ENCODE measurements around the gene DDX23.

DDX23 gene

GRCh38 chr12:48794870-48795269 is 57.1 kb downstream of the DDX23 start:
- DNase-seq, result no peak

- DNase-seq, result no peak
Observed at GRCh38 chr12:48793696-48794095, 58.3 kb downstream of the DDX23 start.

- DNase-seq, result no peak
Observed at GRCh38 chr12:48789858-48790326, 62.1 kb downstream of the DDX23 start.

DNA sequence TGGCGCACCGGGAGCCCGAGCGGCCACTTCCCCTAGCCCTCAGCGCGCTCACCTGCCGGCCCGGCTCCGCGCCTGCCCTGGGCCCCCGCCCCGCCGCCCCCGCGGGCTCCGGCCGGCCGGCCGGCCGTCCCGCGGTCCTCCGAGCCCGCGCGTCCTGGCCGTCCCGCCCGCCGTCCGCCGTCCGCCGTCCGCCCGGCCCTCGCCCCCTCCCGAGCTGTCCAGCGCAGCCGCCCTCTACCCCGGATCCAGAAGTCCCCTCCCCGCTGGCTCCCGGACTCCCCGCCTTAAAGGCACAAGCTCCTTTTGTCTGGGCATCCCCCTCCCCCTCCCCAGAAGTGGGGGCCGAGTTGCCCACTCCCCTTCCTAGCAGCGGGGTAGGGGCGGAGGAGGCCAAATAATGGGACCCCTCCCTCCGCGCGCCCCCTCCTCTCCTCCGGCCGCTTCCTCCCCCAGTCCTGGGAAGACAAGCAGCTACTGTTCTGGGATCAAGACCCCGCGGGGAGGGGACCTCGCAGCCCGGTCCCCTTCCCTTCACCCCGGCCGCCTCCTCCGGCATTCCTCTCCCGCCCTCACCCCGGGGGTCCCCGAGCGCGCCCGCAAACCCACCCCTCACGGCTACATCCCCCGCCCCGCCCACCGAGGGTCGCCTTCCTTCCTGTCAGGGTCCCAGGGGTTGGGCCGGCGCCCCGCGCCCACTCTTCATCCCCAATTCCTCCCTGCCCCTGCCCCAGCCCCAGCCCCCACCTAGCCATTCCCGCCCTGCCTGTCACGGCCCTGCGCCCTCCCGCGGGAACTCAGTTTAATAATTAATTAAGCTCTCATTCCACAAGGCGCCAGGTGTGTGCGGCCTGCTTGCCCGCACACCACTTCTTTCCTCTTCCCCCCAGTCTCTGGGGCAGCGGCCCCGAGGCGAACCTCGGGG is 62.8 kb downstream of the DDX23 start, which contains the start of gene ADCY6:
TSS of gene ADCY6 (minus strand) at position 236 of the 922 bp plus-strand sequence. CDS start 5,655 bp downstream, outside the sequence.
- no peak for DNase-seq

DNA sequence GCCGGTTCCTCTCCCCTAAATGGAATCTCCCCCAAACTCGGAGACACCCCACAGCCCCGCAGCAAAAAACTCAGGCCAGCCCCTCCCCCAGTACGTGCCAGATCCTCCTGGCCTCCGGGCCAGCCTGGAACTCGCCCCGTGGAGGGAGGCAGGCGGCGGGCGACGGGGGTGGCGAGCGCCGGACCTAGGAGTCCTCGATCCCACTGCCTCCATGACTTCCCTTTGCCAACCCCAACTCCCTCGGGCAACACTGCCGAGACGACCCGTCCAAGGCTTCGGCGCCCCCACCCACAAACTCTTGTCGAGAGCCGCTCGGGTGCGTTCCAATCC is 63.5 kb downstream of the DDX23 start:
- no peak for DNase-seq

GRCh38 chr12:48787791-48788523 is 64.0 kb downstream of the DDX23 start:
- DNase-seq, result no peak

- no peak for DNase-seq
Observed at GRCh38 chr12:48786591-48787544, 65.1 kb downstream of the DDX23 start.

DNA sequence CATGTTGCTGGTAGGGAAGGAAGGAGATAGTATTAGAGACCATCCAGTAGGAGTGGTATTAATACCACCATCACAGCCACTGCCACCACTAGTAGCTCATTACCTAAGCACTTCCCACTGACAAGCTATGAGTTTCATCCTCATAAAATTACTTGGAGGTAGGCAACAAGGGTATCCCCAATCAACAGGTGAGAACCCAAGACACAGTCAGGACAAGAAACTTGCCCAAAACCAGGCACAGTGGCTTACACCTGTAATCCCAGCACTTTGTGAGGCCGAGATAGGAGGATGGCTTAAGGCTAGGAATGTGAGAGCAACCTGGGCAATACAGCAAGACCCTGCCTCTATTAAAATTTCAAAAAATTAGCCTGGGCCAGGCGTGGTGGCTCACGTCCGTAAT is 68.5 kb downstream of the DDX23 start:
- DNase-seq, result no peak

- no peak for DNase-seq
Observed at GRCh38 chr12:48782457-48783395, 69.2 kb downstream of the DDX23 start.

GRCh38 chr12:48781750-48782456 is 70.1 kb downstream of the DDX23 start:
- no peak for DNase-seq

DNA sequence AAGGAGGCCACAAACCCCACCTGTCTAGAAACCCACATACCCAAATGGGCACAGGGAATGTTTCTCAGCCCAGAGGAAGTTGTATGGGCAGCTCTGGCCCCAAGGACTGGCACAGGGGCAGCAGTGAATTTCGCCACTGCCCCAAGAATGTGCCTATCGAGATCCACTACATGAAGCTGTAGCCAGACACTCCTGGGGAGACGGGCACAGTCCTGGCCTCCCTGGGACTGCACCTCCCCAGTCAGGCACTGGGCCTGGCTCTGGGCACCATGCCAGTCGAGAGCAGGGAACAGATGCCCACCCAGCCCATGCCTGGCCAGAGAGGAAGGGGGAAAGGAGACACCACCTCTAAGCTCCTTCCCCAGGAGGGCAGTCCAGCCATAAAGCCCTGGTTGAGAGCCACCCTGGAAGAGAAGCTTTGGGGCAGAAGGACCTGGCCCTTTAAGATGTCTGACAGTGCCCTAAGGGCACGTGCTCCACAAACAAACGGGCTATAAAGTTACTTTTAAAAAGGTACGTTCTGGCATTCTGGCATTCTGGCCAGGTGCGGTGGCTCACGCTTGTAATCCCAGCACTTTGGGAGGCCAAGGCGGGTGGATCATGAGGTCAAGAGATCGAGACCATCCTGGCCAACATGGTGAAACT is 71.5 kb downstream of the DDX23 start:
- DNase-seq, result no peak

GRCh38 chr12:48779869-48780268 is 72.1 kb downstream of the DDX23 start:
- no peak for DNase-seq
